Astrocyte of the spinal cord (primary cell): ENCODE data around the gene TRIP4.

Source experiments
- DNase-seq: peaks from one replicate; pipeline ENCODE4 v3.0.0; 2011; ENCODE audit warnings: low read depth, low spot score
- H3K4me3 ChIP-seq: 2 replicates; pipeline ENCODE4 v1.5.1; 2011; ENCODE audit warnings: low read depth, mild to moderate bottlenecking, low read length, moderate library complexity
- CTCF ChIP-seq: IDR thresholded peaks from 2 replicates; pipeline ENCODE4 v1.5.1; 2012; ENCODE audit warnings: low read depth, mild to moderate bottlenecking, low read length, inconsistent platforms
- in situ Hi-C: cut with HindIII; loops from 2 replicates; pipeline ENCODE4 v1.10.0; 2017; ENCODE audit warnings: low sequenced_read_pairs

The TRIP4 gene

GRCh38 chr15:64443747-64444621, 56.3 kb downstream of the TRIP4 start:
- no peak for TF ChIP-seq CTCF
- H3K4me3 ChIP-seq, result no peak overlapping the region
- DNase-seq, result peak; percentile 92
- in situ Hi-C loops, result no loop called here

GRCh38 chr15:64444836-64445235, 57.2 kb downstream of the TRIP4 start:
- no peak for DNase-seq
- in situ Hi-C loops, result no loop called here
- TF ChIP-seq CTCF, result no peak
- no peak overlapping the region for H3K4me3 ChIP-seq

- no peak for TF ChIP-seq CTCF
- DNase-seq, result no peak
- in situ Hi-C loops, result no loop called here
- no peak overlapping the region for H3K4me3 ChIP-seq
Measured at GRCh38 chr15:64447536-64448315, 60.1 kb downstream of the TRIP4 start.

GRCh38 chr15:64452988-64453688, 65.5 kb downstream of the TRIP4 start:
- in situ Hi-C loops, result no loop called here
- peak; percentile 41 for DNase-seq
- TF ChIP-seq CTCF, result no peak
- H3K4me3 ChIP-seq, result no peak overlapping the region

- TF ChIP-seq CTCF, result no peak
- DNase-seq, result no peak
- in situ Hi-C loops, result no loop called here
- H3K4me3 ChIP-seq, result no peak overlapping the region
Measured at GRCh38 chr15:64453689-64454037, 66.0 kb downstream of the TRIP4 start.

- DNase-seq, result no peak
- no peak for TF ChIP-seq CTCF
- H3K4me3 ChIP-seq, result no peak overlapping the region
- in situ Hi-C loops, result no loop called here
Measured at GRCh38 chr15:64454282-64454681, 66.6 kb downstream of the TRIP4 start.
